Osteoblast (primary cell): ENCODE results near the gene SH3TC2. TPM values are rescaled to one million over a fixed set of nuclear protein-coding genes. Genes with fewer than 3 reads are reported as not detected.
A peak's percentile ranks its signal among the peaks of the same experiment; 100 is the strongest.

Source experiments
- DNase-seq: peaks from one replicate; pipeline ENCODE4 v3.0.0; 2011; ENCODE audit warnings: low spot score, mixed read lengths; ENCODE audit not compliant: insufficient read length; ENCODE audit errors: missing footprints
- H2AFZ ChIP-seq: 2 replicates; pipeline ENCODE4 v1.6.0; 2011; ENCODE audit warnings: mild to moderate bottlenecking, low read length
- H3K27ac ChIP-seq: 2 replicates; pipeline ENCODE4 v1.5.1; 2011; ENCODE audit warnings: mild to moderate bottlenecking, low read depth, low read length, moderate library complexity
- H3K27me3 ChIP-seq: 2 replicates; pipeline ENCODE4 v1.6.0; 2012; ENCODE audit warnings: mild to moderate bottlenecking, control low read depth, inconsistent platforms, low read length, moderate library complexity; ENCODE audit not compliant: insufficient read depth
- H3K36me3 ChIP-seq: 2 replicates; pipeline ENCODE4 v1.5.1; 2011; ENCODE audit warnings: mild to moderate bottlenecking, low read length, control low read depth, moderate library complexity; ENCODE audit not compliant: insufficient read depth
- H3K4me1 ChIP-seq: 2 replicates; pipeline ENCODE4 v1.5.1; 2011; ENCODE audit warnings: mild to moderate bottlenecking, low read length, control low read depth, moderate library complexity; ENCODE audit not compliant: insufficient read depth
- H3K4me2 ChIP-seq: 2 replicates; pipeline ENCODE4 v1.6.0; 2011; ENCODE audit warnings: mild to moderate bottlenecking, low read length; ENCODE audit not compliant: insufficient read depth
- H3K4me3 ChIP-seq: fragments of 200-600 bp; sonication (generic); 3 replicates; pipeline ENCODE4 v1.5.1; 2012; ENCODE audit warnings: mild to moderate bottlenecking, low read length, inconsistent platforms; ENCODE audit not compliant: insufficient read depth
- H3K79me2 ChIP-seq: 2 replicates; pipeline ENCODE4 v1.6.0; 2012; ENCODE audit warnings: mild to moderate bottlenecking, low read length, control low read depth, inconsistent platforms; ENCODE audit not compliant: insufficient read depth
- H3K9me3 ChIP-seq: 2 replicates; pipeline ENCODE4 v1.5.1; 2011; ENCODE audit warnings: low read depth, low read length, control low read depth
- H4K20me1 ChIP-seq: 2 replicates; pipeline ENCODE4 v1.6.0; 2012; ENCODE audit warnings: mild to moderate bottlenecking, low read length, control low read depth; ENCODE audit not compliant: insufficient read depth
- CTCF ChIP-seq: IDR thresholded peaks from 2 replicates; pipeline ENCODE4 v1.5.1; 2011; ENCODE audit warnings: mild to moderate bottlenecking, low read depth, low read length, moderate library complexity; ENCODE audit errors: extremely low read depth
- total RNA-seq: library from RNA; depleted of rRNA; stranded (reverse); fragments of >200 nt; gene quantifications from 2 replicates; pipeline ENCODE4 v1.2.3, GENCODE V29; 2012

Gene SH3TC2
- total RNA-seq, 1 donor: 0.72 TPM

DNA sequence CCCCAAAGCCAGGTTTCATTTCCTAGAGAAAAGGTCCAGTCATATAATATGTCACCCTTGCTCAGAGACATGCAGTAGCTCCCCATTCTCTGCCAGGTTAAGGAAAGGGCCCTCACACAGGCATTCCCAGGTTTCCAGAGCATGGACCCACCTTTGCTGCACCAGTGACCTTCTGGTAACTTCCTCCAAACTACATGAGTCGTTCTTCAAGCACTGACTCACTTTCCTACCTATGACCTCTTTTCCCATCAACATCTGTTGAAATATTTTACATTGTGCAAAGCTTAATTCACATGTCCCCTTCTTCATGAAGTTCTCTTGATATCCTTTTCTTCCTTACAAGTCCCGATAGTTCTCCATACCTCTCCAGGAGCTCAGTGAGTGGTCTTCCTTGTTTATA lies 25.9 kb downstream of the SH3TC2 start:
- no peak for TF ChIP-seq CTCF
- H4K20me1 ChIP-seq: no peaks in the 10 kb centered on the region
- DNase-seq: no peak
- H3K79me2 ChIP-seq: no peaks in the 10 kb centered on the region
- no peak overlapping the region for H2AFZ ChIP-seq
- no peaks in the 10 kb centered on the region for H3K9me3 ChIP-seq
- no peak overlapping the region for H3K27ac ChIP-seq
- peaks cover 6% of the 10 kb centered on the region for H3K4me1 ChIP-seq
- H3K4me2 ChIP-seq: no peak overlapping the region
- no peak overlapping the region for H3K4me3 ChIP-seq
- H3K36me3 ChIP-seq: no peaks in the 10 kb centered on the region
- no peaks in the 10 kb centered on the region for H3K27me3 ChIP-seq

DNA sequence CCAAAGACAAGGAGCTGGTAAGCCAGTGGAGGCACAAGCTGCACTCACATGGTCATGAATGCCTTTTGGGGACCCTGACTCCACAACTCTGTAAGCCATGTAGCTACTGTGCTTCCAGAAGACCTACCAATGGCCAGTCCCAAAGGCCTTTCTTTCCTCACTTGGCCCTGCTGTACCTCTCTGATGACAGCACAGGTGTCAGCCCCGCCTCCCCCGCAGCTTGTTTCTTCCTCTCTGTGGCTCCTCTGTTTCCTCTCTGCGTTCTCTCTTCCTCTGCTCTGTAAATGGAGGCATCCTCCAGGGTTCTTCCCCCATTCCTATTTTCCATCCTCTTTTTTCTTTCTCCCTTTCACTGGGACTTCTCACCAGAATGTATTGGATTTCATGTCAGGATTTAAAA lies 26.7 kb downstream of the SH3TC2 start:
- Histone ChIP-seq H3K36me3 (no peaks in the 10 kb centered on the region), H4K20me1 (no peaks in the 10 kb centered on the region), H3K27me3 (no peaks in the 10 kb centered on the region), H3K4me3 (no peak overlapping the region), H2AFZ (no peak overlapping the region), H3K4me2 (no peak overlapping the region), H3K9me3 (no peaks in the 10 kb centered on the region), H3K27ac (no peak overlapping the region), H3K79me2 (no peaks in the 10 kb centered on the region), H3K4me1 (peaks cover 6% of the 10 kb centered on the region)
- no peak for TF ChIP-seq CTCF
- DNase-seq: no peak

GRCh38 chr5:149035372-149035790 lies 27.5 kb downstream of the SH3TC2 start:
- no peak overlapping the region for H2AFZ ChIP-seq
- H3K27ac ChIP-seq: no peak overlapping the region
- no peaks in the 10 kb centered on the region for H3K9me3 ChIP-seq
- H3K27me3 ChIP-seq: no peaks in the 10 kb centered on the region
- H3K4me3 ChIP-seq: no peak overlapping the region
- no peaks in the 10 kb centered on the region for H3K36me3 ChIP-seq
- DNase-seq: peak; percentile 68
- no peaks in the 10 kb centered on the region for H4K20me1 ChIP-seq
- no peaks in the 10 kb centered on the region for H3K79me2 ChIP-seq
- H3K4me1 ChIP-seq: peaks cover 7% of the 10 kb centered on the region
- H3K4me2 ChIP-seq: no peak overlapping the region
- peak; percentile 95 for TF ChIP-seq CTCF

- no peak overlapping the region for H3K27ac ChIP-seq
- H3K4me2 ChIP-seq: no peak overlapping the region
- H3K4me1 ChIP-seq: peaks cover 3% of the 10 kb centered on the region
- H3K27me3 ChIP-seq: no peaks in the 10 kb centered on the region
- no peaks in the 10 kb centered on the region for H3K79me2 ChIP-seq
- H3K36me3 ChIP-seq: no peaks in the 10 kb centered on the region
- H4K20me1 ChIP-seq: no peaks in the 10 kb centered on the region
- no peak overlapping the region for H2AFZ ChIP-seq
- no peak for TF ChIP-seq CTCF
- no peak overlapping the region for H3K4me3 ChIP-seq
- no peaks in the 10 kb centered on the region for H3K9me3 ChIP-seq
- no peak for DNase-seq
Observed at GRCh38 chr5:149030838-149031397, 31.9 kb downstream of the SH3TC2 start.
